Stimulated activated CD8-positive, alpha-beta memory T cell treated with anti-CD3 and anti-CD28 coated beads, Interleukin-12 subunit alpha, Interleukin-12 subunit beta, amount 100 ng/mL, for 24 hours (primary cell): ENCODE data around the gene PHLDB3.

Experiments used
- DNase-seq: peaks from one replicate; pipeline ENCODE4 v3.0.0-alpha.2; 2020; ENCODE audit errors: extremely low read depth

PHLDB3 gene

DNA sequence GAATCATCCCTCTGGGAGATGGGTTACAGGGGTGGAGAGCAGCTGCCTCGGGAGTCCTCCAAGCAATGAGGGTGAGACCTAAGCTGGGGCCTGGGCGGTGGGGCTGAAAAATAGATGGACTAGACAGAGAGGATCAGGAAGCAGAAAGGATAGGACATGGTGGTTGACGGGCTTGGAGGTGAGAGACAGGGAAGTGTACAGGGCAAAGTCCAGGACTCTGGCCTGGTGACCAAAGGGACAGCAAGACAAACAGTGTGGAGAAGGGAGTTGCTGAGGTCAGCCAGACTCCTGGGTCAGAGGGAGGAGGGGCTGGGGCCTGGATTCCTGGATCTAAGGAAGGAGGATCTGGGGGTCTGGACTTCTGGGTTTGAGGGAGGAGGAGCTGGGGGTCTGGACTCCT, 5.5 kb downstream of the PHLDB3 start:
- no peak for DNase-seq

GRCh38 chr19:43498233-43498842, 6.2 kb downstream of the PHLDB3 start:
- no peak for DNase-seq

DNA sequence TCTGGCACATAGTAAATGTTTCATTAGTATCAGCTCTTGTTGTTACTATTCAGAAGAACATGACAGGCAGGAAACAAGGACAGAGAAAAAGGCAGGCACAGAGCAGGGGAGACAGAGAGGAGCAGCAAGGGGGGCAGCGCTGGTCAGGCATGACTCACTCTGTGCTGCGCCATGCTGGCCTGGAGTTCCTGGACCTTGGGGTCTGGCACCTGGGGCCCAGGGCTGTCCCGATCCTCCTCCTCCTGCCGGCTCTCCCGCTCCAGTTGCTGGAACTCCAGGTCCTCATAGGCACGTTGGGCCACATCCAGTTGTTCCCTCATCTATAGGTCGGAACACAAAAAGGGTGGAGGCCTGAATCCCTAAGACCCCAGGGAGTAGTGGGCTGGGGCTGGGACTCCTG, 7.6 kb downstream of the PHLDB3 start:
- DNase-seq, result no peak

DNA sequence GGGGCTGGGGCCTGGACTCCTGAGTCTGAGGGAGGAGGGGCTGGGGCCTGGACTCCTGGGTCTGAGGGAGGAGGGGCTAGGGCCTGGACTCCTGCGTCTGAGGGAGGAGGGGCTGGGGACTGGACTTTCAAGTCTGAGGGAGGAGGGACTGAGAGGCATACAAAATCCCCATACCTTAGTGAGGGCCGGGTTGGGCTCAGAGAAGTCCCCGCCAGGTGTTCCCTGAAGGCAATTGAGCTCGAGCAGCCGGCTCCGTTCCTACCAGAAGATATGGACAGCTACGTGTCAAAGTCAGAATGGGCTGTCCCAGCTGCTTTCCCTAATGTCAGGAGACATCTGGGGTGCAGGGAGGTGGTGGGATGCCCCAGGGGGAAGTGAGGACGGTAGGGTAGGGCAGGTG, 9.5 kb downstream of the PHLDB3 start:
- no peak for DNase-seq

GRCh38 chr19:43490759-43491158, 13.8 kb downstream of the PHLDB3 start:
- no peak for DNase-seq

GRCh38 chr19:43489979-43490599, 14.5 kb downstream of the PHLDB3 start:
- no peak for DNase-seq

GRCh38 chr19:43489310-43489709, 15.2 kb downstream of the PHLDB3 start:
- no peak for DNase-seq

DNA sequence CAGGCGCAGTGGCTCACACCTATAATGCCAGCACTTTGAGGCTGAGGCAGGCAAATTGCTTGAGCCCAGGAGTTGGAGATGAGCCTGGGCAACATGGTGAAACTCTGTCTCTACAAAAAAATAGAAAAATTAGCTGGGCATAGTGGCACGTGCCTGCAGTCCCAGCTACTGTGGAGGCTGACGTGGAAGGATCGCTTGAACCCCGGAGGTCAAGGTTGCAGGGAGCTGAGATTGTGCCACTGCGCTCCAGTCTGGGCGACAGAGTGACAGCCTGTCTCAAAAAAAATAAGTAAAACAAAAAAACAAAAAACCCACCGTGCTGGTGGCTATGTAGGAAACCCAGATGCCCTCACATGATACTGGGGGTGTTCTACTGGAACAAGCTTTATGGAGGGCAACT, 16.4 kb downstream of the PHLDB3 start:
- DNase-seq, result no peak

- no peak for DNase-seq
Measured at GRCh38 chr19:43486412-43486811, 18.1 kb downstream of the PHLDB3 start.

- DNase-seq, result no peak
Measured at GRCh38 chr19:43485951-43486350, 18.6 kb downstream of the PHLDB3 start.

- no peak for DNase-seq
Measured at GRCh38 chr19:43483281-43483680, 21.3 kb downstream of the PHLDB3 start.

- DNase-seq, result no peak
Measured at GRCh38 chr19:43482193-43482592, 22.4 kb downstream of the PHLDB3 start.

- no peak for DNase-seq
Measured at GRCh38 chr19:43481701-43482100, 22.8 kb downstream of the PHLDB3 start.

GRCh38 chr19:43480574-43480973, 24.0 kb downstream of the PHLDB3 start:
- DNase-seq, result no peak

GRCh38 chr19:43479961-43480561, 24.5 kb downstream of the PHLDB3 start:
- DNase-seq, result no peak

GRCh38 chr19:43479226-43479625, 25.3 kb downstream of the PHLDB3 start:
- no peak for DNase-seq

- DNase-seq, result no peak
Measured at GRCh38 chr19:43478323-43478722, 26.2 kb downstream of the PHLDB3 start.

DNA sequence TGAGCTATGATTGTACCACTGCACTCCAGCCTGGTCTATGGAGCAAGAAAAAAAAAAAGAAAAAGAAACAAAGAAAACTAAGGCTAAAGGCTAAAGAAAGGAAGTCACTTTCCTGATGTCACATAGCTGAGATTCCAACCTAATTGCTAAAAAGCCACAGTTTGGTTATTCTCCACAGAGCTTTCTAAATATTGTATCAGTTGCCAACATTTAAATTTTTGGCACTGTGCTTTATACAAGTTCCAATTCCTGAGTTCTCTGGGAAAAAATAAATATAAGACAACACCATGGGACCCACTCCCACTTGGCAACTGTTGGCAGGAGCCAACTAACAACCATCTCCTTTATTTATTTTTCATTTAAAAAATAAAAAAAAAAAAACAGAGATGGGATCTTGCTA, 27.9 kb downstream of the PHLDB3 start:
- DNase-seq, result no peak

DNA sequence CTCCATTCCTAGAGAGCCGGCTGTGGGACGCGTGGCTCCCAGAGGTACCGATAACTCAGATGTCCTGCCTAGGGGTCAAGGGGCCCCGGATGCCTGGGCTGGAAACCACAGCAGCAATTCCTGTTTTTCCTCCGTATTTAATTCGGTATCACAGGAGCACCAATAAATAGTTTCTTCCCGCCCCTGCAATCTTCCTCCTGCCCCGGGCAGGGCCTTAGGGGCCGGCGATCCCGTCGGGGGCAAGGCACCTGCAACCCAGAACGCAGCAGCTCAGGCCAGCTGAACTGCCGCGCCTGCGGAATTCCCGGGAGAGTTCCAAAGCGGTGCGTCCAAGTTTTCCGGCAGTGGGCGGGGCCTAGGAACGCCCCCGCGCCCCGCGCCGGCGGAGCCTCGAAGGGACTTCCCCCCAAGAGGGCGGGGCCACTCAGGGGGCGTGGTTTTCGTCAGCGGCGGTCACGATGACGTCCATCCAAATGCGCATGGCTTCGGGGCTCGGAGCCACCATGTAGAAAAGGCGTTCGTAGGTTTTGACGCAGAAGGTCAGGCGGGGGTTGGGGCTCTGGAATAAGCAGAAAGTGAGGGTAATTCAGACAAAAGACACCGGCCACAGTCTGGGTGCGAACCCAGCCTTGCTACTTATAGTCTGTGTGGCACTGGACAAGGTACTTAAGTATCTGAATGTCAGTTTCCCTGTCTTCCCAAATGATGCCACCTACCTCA, 29.4 kb downstream of the PHLDB3 start:
- DNase-seq, result peak; percentile 86

GRCh38 chr19:43474487-43474886, 30.1 kb downstream of the PHLDB3 start:
- no peak for DNase-seq

GRCh38 chr19:43471091-43471490, 33.5 kb downstream of the PHLDB3 start:
- DNase-seq, result no peak

DNA sequence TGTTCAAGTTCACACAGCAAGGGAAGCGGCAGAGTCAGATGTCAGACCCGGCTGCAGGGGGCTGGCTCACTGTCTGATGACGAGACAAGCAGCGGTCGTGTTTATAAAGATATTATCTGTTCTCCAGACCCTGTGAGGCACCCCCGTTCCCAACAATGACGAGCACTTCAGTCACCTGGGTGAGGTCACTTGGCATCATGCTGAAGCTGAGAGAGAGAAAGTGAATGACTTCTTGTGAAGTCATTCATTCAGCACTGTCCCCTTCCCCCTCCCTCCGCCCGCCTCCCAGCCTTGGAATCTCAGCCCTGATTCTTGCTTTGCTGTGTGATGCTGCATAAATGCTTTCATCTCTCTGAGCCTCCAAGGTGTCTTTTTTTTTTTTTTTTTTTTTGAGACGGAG, 34.3 kb downstream of the PHLDB3 start:
- peak; percentile 19 for DNase-seq

DNA sequence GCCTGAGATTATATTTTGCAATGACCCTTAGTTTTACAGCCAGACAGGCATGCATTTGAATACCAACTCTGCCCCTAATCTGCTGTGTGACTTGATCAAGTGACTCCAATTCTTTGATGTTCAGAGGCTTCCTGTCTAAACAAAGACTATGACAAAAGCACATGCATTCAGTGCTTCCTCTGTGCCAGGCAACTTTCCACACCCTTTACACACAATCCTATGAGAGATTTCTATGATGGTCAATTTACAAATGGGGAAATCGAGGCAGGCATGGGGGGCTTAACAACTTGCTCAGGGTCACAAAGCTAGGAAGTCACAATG, 35.4 kb downstream of the PHLDB3 start:
- DNase-seq, result no peak
